LNCAP (cell line): Measurements from ENCODE around the gene HSD11B1.

Experiments
- TF ChIP-seq, protein P1 (sequence below): fragments of 450-650 bp; IDR thresholded peaks from 2 replicates; pipeline ENCODE4 v1.5.1; 2017; ENCODE audit warnings: mild to moderate bottlenecking

The HSD11B1 gene

DNA sequence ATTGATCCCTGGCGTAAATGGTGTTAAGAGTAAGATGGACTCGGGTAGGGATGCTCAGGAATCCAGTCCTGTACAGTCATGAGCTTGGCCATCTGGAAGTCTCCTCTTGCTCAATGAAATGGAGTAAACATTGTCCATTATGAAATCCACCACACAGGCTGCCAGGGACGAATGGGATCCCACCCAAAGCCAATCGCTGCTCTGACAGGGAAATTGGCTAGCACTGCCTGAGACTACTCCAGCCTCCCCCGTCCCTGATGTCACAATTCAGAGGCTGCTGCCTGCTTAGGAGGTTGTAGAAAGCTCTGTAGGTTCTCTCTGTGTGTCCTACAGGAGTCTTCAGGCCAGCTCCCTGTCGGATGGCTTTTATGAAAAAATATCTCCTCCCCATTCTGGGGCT, at the start of gene HSD11B1:
Gene HSD11B1 (plus strand): TSS at position 263 of the 400 bp plus-strand sequence. CDS start 97 bp downstream, at position 360.
- TF ChIP-seq, protein P1, sequence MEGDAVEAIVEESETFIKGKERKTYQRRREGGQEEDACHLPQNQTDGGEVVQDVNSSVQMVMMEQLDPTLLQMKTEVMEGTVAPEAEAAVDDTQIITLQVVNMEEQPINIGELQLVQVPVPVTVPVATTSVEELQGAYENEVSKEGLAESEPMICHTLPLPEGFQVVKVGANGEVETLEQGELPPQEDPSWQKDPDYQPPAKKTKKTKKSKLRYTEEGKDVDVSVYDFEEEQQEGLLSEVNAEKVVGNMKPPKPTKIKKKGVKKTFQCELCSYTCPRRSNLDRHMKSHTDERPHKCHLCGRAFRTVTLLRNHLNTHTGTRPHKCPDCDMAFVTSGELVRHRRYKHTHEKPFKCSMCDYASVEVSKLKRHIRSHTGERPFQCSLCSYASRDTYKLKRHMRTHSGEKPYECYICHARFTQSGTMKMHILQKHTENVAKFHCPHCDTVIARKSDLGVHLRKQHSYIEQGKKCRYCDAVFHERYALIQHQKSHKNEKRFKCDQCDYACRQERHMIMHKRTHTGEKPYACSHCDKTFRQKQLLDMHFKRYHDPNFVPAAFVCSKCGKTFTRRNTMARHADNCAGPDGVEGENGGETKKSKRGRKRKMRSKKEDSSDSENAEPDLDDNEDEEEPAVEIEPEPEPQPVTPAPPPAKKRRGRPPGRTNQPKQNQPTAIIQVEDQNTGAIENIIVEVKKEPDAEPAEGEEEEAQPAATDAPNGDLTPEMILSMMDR: no peak

DNA sequence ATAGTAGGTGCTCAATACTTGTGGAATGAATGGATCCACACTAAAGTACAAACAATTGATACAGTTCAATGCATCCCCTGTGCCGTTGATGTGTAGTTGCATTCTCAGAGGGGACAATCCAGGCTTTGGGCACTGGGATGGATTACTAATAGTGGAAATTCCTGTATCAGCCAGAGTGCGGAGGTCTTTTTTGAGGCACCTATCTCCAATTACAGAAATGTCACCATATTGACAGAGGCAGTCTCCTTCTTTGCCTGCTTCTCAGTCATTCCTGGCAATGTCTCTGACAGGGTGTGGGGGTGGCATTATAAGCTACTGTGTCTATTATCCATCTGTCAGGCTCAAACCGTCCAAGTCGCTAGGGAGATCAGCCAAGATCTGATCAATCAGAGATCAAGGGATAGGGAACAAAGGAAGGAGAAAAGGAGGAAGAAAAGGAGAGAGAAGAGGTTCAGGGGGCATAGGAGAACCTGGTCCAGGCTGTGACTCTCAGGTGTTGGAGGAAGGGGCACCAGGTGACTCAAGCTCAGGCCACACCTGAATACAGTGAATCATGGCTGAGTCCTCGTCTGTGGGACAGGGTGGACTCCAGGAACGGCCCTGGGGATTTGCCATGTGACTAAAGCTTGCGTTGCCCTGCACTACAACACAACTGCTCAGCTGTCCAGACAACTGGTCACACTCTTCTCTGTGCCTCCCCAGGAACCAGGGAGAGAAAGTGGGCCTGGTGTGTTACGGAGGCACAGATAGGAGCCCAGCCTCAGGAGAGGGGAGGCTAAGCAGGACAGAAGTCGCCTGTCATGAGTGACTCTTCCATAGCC, 49.0 kb upstream of the HSD11B1 start:
- TF ChIP-seq, protein P1: no peak

DNA sequence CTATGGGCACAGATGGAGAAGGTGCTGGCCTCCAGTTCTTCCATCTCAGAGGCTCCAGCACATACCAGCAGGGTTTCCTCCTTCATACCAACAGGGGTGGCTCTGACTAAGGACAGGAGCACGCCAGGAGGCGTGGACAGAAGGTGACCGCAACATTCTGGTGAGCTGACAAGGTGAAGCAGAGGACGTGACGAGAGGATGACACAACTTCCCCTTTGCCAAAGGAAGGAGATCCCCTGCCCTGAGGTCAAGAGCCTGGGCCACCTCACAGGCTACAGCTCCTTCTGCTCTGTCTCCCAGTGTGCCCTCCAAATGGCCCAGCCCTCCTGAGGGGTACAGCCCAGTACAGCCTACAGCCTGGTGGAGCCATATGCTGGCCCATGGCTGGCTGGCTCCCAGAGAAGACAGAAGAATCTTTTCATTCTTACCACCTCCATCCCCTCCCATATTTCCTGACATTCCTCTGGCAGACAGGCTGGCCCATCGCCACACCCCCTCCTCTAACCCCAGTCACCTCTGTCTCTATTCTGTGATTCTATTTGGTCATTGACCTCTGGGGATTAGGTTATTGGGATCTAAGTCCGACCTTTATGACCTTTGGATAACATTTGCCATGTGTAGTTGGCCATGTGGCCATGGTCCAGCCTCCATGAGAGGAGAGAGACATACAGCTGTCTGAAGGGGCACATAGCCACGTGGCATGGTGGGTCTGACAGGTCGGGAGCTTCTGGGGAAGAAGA, 47.3 kb upstream of the HSD11B1 start:
- TF ChIP-seq, protein P1: no peak

DNA sequence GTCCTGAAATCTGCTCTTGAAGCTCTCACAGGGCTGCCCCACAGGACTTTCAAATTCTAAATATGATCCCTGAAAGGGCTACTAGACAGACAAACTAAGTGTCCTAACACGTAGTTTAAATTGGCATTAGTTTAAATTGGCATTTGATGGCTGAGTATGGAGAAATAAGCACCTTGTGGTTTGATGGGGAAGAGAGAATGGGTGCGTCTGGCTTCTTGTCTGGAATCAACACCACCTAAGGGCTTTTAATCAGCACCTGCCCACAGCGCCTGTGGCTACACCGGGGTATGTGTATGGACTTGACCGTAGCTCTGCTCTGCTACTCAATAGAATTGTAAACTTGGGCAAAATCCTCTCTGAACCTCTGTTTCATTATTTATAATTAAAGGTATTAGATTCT, 46.7 kb upstream of the HSD11B1 start:
- TF ChIP-seq, protein P1: no peak

DNA sequence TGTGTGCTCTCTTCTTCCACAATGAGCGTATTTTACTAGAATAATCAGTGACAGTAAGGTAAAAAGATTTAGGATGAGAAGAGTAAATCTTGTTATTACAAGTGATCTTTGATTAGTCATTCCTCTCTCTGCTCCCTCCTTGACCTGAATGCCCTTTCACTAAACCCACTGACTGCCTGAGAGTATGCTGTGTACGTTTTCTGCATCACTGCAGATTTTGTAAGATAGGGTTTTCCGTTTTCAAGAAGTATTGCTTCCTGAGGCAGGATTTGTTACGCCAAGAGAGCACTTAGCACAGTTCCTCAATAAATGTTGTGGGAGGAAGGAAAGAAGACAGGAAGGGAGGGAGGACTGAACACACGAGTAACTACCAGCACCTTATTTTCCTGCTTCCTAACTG, 44.7 kb upstream of the HSD11B1 start:
- TF ChIP-seq, protein P1: no peak

DNA sequence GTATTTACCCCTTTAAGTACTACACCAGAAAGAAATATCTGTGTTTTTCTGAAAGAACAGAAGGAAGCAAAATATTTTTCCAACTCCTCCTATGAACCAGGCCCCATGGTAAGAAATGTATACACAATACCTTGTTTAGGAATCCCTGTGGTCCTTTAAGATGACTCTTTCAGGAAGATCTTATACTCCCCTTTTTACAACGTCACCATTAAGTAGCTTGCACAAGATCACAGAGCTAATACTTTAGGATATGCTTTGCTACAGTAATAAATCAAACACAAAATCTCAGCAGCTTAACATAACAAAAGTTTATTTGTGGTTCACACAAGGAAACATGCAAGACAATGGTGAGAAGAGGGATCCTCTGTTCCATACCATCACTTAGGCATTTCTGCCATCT, 43.6 kb upstream of the HSD11B1 start:
- TF ChIP-seq, protein P1: no peak

DNA sequence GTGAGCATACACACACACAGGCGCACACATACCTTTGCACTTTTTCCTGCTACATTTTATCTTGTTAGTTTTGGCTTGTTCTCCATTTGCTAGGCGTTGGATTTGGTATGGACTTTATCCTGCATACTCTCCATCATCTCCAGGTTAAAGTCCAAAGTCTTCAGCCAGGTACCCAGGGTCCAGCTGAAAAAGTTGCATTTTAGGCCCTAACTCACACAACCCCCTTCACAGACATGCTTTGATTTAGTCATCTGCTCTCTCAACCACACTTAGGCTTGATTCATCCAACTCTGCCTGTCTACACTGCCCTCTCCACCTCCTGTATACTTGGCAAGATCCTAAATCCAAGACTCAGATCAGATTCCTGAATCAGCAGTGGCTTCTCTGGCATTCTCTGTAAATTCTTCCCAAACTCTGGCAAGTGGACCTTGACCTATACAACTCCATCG, 41.7 kb upstream of the HSD11B1 start:
- TF ChIP-seq, protein P1: no peak
